Retinal pigment epithelial cell (primary cell): ENCODE results near the gene ISX.

Source experiments
- DNase-seq: peaks from one replicate; pipeline ENCODE4 v3.0.0-alpha.2; 2010; ENCODE audit warnings: low read depth
- H3K4me3 ChIP-seq: 2 replicates; pipeline ENCODE4 v1.5.1; 2011; ENCODE audit warnings: mild to moderate bottlenecking, low read length, control low read depth, moderate library complexity
- CTCF ChIP-seq: conservative IDR thresholded peaks from 2 replicates; pipeline ENCODE4 v1.5.1; 2011; ENCODE audit warnings: low read depth, low read length, control low read depth, inconsistent platforms

The ISX gene

DNA sequence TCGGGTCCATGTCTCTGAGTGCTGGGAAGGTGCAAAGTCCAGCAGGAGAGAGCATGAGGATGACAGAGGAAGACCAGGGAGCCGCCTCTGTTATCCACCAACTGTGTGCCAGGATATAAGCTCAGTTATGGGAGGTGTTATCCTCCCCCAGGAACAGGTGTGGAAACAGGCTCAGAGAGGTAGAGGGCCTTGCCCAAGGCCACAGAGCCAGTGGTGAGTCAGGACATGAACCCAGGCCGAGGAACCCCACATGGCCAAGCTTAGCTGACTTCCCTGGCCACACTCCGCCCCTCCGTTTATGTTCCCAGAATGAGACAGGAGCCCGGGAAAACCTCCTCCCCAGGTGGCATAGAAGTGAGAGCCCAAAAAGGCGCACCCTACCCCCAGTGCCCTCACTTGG, 50.3 kb downstream of the ISX start:
- no peak for TF ChIP-seq CTCF
- H3K4me3 ChIP-seq, result no peak overlapping the region

DNA sequence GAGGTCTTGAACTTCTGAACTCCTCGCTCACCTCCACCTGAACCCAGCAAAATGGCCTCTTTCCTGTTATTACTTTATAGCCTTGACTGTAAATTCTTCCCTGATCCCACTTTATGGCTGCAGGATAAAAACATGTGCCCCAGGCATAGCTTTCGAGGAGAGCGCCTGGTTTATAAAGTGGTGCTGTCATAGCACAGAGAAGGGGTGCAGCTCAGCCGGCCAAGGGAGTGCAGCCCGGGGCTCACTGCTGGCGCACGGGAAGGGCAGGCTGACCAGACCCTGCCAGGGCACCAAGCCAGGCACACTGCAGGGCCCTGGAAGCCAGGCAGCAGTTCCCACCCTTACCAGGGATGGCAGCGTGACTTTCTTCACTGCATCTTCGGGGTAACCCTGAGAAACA, 50.9 kb downstream of the ISX start:
- no peak overlapping the region for H3K4me3 ChIP-seq
- TF ChIP-seq CTCF, result no peak
- DNase-seq, result no peak

More for the DNA sequence above, 50.3 kb downstream of the ISX start:
- no peak for DNase-seq

DNA sequence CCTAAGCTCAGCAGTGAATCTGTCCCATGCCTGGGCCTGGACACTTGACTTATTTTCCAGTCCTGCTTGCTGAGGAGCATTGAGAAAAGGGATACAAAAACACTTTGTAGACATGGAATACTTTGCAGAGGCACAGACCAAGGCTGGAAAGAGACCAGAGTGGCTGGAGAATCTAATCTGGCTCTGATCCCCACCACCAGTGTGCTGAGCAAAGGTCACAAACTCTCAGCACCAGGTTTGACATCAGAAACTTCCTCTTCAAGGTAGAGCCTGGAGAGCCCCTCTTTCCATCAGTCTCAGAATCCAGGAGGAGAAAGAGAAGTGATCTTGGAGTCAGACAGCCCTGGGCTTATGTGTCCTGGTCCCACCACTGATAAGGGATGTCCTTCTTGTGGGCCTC, 53.5 kb downstream of the ISX start:
- H3K4me3 ChIP-seq, result no peak overlapping the region
- no peak for DNase-seq
- TF ChIP-seq CTCF, result no peak

DNA sequence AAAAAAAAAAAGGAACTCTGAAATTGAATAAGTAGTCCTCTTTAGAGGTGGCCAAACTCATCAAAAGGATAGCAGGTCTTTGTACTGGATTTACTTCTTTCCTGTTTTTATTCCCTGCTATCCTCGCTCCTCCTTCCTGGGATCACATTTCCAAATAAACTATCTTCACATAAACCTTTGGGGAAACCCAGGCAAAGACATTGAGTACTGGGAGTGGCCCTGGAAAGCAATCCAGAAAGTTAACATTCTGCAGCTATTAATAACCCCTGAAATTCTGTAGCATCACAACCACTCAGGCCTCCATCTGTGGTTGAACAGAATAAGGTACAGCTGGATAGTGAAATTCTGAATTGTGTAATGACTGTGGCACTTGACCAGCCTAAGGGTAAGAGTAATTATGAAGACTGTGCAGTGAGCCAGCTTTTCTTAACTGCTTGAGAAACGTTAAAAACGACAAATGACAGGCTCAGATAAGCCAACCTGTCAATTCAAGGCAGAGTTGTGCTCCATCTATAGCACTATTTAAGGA, 58.8 kb downstream of the ISX start:
- no peak overlapping the region for H3K4me3 ChIP-seq
- no peak for DNase-seq
- TF ChIP-seq CTCF, result no peak

DNA sequence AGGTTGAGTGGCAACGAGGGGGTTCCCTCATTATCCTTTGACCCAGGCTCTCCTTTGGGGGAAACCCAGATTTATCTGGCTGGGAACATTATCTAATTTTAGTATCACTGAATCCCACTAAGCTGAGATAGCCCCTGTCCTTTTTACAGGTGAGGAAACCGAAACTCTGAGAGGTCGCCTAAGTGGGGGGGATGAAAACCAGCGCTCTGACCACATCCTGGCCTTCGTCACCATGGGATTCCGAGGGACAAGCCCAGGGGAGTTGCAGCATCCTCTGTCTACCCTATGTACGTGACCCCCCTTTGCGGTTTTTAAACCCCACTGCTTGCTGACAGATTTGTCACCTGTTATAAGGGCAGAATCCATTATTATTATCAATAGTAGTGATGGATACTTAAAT, 61.0 kb downstream of the ISX start:
- no peak overlapping the region for H3K4me3 ChIP-seq
- no peak for DNase-seq
- TF ChIP-seq CTCF, result no peak

GRCh38 chr22:35128637-35129036, 62.7 kb downstream of the ISX start:
- no peak for TF ChIP-seq CTCF
- no peak overlapping the region for H3K4me3 ChIP-seq
- no peak for DNase-seq

- no peak for TF ChIP-seq CTCF
- no peak overlapping the region for H3K4me3 ChIP-seq
- no peak for DNase-seq
These were observed 65.6 kb downstream of the ISX start for GRCh38 chr22:35131525-35132000.
